Lower leg skin (tissue), 3 donors: ENCODE data around the gene FANCC.

Source experiments
- POLR2A ChIP-seq, 2 donors: fragments of 450-650 bp; IDR thresholded peaks; one replicate each; pipeline ENCODE4 v1.6.1; 2016 to 2017; ENCODE audit warnings: antibody characterized with exemption in 2 of 2, mild to moderate bottlenecking in 1 of 2, moderate library complexity in 1 of 2
- TF ChIP-seq, protein P1 (sequence below), 3 donors: fragments of 450-650 bp; IDR thresholded peaks; one replicate each; pipeline ENCODE4 v1.5.1; 2016; ENCODE audit warnings: antibody characterized with exemption in 3 of 3, mild to moderate bottlenecking in 3 of 3, moderate library complexity in 2 of 3

DNA sequence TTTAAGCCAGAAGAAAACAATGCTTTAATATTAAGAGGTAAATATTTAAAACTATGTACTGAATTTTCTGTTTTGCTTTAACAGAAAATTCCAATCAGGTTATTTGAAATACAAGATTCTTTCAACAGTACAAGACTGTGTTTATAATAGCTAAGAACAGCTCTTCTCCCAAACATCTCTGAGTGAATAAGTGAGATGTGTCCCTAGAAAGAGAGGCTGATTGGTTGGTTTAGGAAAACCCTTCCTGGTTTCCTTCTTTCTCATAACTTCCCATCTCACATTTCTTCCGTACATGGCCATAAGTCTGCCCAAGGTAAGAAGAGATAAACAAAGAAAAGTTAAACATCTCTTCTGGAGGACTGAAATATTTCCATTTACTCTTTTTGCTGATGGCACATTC, 145.9 kb downstream of the FANCC start:
- TF ChIP-seq, protein P1, sequence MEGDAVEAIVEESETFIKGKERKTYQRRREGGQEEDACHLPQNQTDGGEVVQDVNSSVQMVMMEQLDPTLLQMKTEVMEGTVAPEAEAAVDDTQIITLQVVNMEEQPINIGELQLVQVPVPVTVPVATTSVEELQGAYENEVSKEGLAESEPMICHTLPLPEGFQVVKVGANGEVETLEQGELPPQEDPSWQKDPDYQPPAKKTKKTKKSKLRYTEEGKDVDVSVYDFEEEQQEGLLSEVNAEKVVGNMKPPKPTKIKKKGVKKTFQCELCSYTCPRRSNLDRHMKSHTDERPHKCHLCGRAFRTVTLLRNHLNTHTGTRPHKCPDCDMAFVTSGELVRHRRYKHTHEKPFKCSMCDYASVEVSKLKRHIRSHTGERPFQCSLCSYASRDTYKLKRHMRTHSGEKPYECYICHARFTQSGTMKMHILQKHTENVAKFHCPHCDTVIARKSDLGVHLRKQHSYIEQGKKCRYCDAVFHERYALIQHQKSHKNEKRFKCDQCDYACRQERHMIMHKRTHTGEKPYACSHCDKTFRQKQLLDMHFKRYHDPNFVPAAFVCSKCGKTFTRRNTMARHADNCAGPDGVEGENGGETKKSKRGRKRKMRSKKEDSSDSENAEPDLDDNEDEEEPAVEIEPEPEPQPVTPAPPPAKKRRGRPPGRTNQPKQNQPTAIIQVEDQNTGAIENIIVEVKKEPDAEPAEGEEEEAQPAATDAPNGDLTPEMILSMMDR (IDR thresholded peaks at IDR 0.05), result no peak
- TF ChIP-seq POLR2A (IDR thresholded peaks at IDR 0.05), result no peak
